Activated T-helper 1 cell treated with anti-CD3 and anti-CD28 coated beads, Interleukin-2, amount 50 U/mL, for 16 hours (primary cell): ENCODE results near the gene KLF2.

Experiments used
- DNase-seq, 2 donors: peaks; one replicate each; pipeline ENCODE4 v3.0.0-alpha.2; 2020; ENCODE audit warnings: low read depth in 1 of 2, low spot score in 1 of 2

The KLF2 gene

GRCh38 chr19:16375157-16375935, 50.7 kb downstream of the KLF2 start:
- no peak for DNase-seq

GRCh38 chr19:16375936-16376185, 51.2 kb downstream of the KLF2 start:
- DNase-seq, result no peak

DNA sequence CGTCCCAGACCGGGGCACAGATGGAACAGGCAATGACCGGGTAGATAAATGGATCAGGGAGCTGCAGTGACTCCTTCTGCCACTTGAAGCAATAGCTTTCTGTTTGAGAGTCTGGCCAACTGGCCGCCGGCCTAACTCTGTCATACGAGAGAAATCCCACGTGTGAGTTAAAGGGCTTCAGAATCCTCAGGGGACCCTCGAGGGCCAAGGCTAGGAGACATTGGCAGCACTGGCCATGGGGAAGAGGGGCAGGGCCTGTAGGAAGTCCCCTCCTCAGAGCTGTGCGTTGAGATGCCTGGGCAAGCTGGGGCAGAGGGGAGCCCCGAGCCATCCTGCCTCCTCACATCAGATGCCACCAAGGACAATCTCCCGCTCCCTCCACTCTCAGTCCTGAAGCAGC, 51.6 kb downstream of the KLF2 start:
- no peak for DNase-seq

- DNase-seq, result no peak
These were observed 52.0 kb downstream of the KLF2 start for GRCh38 chr19:16376649-16377048.

GRCh38 chr19:16377521-16377920, 52.9 kb downstream of the KLF2 start:
- DNase-seq, result no peak
